ENCODE measurements around the gene CTNND2.

The CTNND2 gene

GRCh38 chr5:11044581-11044980, 859.7 kb downstream of the CTNND2 start:
- no peaks in the 10 kb centered on the region for H3K36me3 ChIP-seq (ENCODE audit: control insufficient read depth, insufficient read depth, low read length)
- no peak overlapping the region for H3K4me3 ChIP-seq (ENCODE audit: low read length)
- H3K27ac ChIP-seq (ENCODE audit: low read length) = no peak overlapping the region
- H3K4me1 ChIP-seq (ENCODE audit: control insufficient read depth, insufficient read depth, low read length) = no peaks in the 10 kb centered on the region
- no peaks in the 10 kb centered on the region for H3K9me3 ChIP-seq (ENCODE audit: control insufficient read depth, insufficient read depth, low read length)
- no peaks in the 10 kb centered on the region for H3K27me3 ChIP-seq (ENCODE audit: control insufficient read depth, insufficient read depth, low read length)
- no peak for DNase-seq (ENCODE audit: low read depth, low spot score)

DNA sequence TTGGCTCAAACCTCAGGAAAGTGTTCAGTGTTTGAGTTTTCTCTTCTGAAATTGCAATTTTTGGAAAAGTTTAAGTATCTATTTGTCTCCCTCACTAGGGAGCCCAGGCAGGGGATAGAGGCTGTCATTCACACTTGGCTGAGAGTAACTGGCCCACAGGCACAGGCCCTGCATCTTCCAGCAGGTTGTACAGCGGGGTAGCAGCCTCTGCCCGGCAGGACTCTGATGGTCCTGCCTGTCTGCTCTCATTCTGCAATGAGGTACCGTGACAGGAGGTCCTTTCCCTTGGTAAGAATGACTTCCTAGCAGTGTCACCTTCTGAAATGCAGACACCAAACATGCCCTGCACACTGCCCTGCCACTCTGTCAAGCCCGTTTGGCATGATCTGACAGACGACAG, 860.4 kb downstream of the CTNND2 start:
- Histone ChIP-seq H3K4me1 (ENCODE audit: control insufficient read depth, insufficient read depth, low read length) (no peaks in the 10 kb centered on the region), H3K27ac (ENCODE audit: low read length) (no peak overlapping the region), H3K36me3 (ENCODE audit: control insufficient read depth, insufficient read depth, low read length) (no peaks in the 10 kb centered on the region), H3K27me3 (ENCODE audit: control insufficient read depth, insufficient read depth, low read length) (no peaks in the 10 kb centered on the region), H3K9me3 (ENCODE audit: control insufficient read depth, insufficient read depth, low read length) (no peaks in the 10 kb centered on the region), H3K4me3 (ENCODE audit: low read length) (no peak overlapping the region)
- DNase-seq (ENCODE audit: low read depth, low spot score) = no peak
- WGBS (ENCODE audit: insufficient coverage, insufficient read length) = no CpG with 5 or more reads among the region's 5 CpGs

DNA sequence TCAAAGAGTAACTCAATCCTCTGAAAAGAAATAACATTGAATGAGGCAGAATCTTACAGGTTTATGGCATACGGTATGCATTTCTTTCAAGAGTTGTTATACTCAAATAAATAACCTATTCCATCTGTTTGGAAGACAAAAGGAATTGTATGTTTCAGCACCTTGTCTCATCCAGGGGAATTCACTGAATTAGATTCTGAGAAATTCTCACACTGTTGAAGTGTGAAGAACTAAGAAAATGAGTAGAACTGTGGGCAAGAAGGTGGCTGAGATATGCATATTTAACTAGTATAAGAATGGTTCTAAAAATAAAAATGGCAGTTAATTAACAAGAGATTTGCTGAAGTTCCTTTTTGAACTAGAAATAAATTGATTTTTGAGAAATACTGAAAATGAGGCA, 863.9 kb downstream of the CTNND2 start:
- Histone ChIP-seq H3K36me3 (ENCODE audit: control insufficient read depth, insufficient read depth, low read length) (no peaks in the 10 kb centered on the region), H3K4me1 (ENCODE audit: control insufficient read depth, insufficient read depth, low read length) (no peaks in the 10 kb centered on the region), H3K27me3 (ENCODE audit: control insufficient read depth, insufficient read depth, low read length) (no peaks in the 10 kb centered on the region), H3K4me3 (ENCODE audit: low read length) (no peak overlapping the region), H3K9me3 (ENCODE audit: control insufficient read depth, insufficient read depth, low read length) (no peaks in the 10 kb centered on the region), H3K27ac (ENCODE audit: low read length) (no peak overlapping the region)
- no peak for DNase-seq (ENCODE audit: low read depth, low spot score)
- no CpG with 5 or more reads among the region's 1 CpG for WGBS (ENCODE audit: insufficient coverage, insufficient read length)

GRCh38 chr5:11038772-11039171, 865.5 kb downstream of the CTNND2 start:
- Histone ChIP-seq H3K27ac (ENCODE audit: low read length) (no peak overlapping the region), H3K4me1 (ENCODE audit: control insufficient read depth, insufficient read depth, low read length) (no peaks in the 10 kb centered on the region), H3K36me3 (ENCODE audit: control insufficient read depth, insufficient read depth, low read length) (no peaks in the 10 kb centered on the region), H3K4me3 (ENCODE audit: low read length) (no peak overlapping the region), H3K9me3 (ENCODE audit: control insufficient read depth, insufficient read depth, low read length) (no peaks in the 10 kb centered on the region), H3K27me3 (ENCODE audit: control insufficient read depth, insufficient read depth, low read length) (no peaks in the 10 kb centered on the region)
- DNase-seq (ENCODE audit: low read depth, low spot score) = no peak
- WGBS (ENCODE audit: insufficient coverage, insufficient read length) = no CpG with 5 or more reads among the region's 3 CpGs

- DNase-seq (ENCODE audit: low read depth, low spot score) = no peak
- Histone ChIP-seq H3K4me1 (ENCODE audit: control insufficient read depth, insufficient read depth, low read length) (no peaks in the 10 kb centered on the region), H3K27me3 (ENCODE audit: control insufficient read depth, insufficient read depth, low read length) (no peaks in the 10 kb centered on the region), H3K9me3 (ENCODE audit: control insufficient read depth, insufficient read depth, low read length) (no peaks in the 10 kb centered on the region), H3K27ac (ENCODE audit: low read length) (no peak overlapping the region), H3K4me3 (ENCODE audit: low read length) (no peak overlapping the region), H3K36me3 (ENCODE audit: control insufficient read depth, insufficient read depth, low read length) (no peaks in the 10 kb centered on the region)
- whole genome bisulfite sequencing (ENCODE audit: insufficient coverage, insufficient read length) = no CpG with 5 or more reads among the region's 2 CpGs
Measured at GRCh38 chr5:11037941-11038340, 866.3 kb downstream of the CTNND2 start.

- no peaks in the 10 kb centered on the region for H3K36me3 ChIP-seq (ENCODE audit: control insufficient read depth, insufficient read depth, low read length)
- no peak for DNase-seq (ENCODE audit: low read depth, low spot score)
Measured at GRCh38 chr5:11037080-11037479, 867.2 kb downstream of the CTNND2 start.

GRCh38 chr5:11030671-11031070, 873.6 kb downstream of the CTNND2 start:
- no peak for DNase-seq (ENCODE audit: low read depth, low spot score)
- no peaks in the 10 kb centered on the region for H3K4me1 ChIP-seq (ENCODE audit: control insufficient read depth, insufficient read depth, low read length)
- H3K9me3 ChIP-seq (ENCODE audit: control insufficient read depth, insufficient read depth, low read length) = no peaks in the 10 kb centered on the region
- no peaks in the 10 kb centered on the region for H3K27me3 ChIP-seq (ENCODE audit: control insufficient read depth, insufficient read depth, low read length)
- H3K4me3 ChIP-seq (ENCODE audit: low read length) = no peak overlapping the region
- H3K36me3 ChIP-seq (ENCODE audit: control insufficient read depth, insufficient read depth, low read length) = no peaks in the 10 kb centered on the region
- H3K27ac ChIP-seq (ENCODE audit: low read length) = no peak overlapping the region

More at GRCh38 chr5:11037080-11037479, 867.2 kb downstream of the CTNND2 start:
- no peaks in the 10 kb centered on the region for H3K4me1 ChIP-seq (ENCODE audit: control insufficient read depth, insufficient read depth, low read length)
- H3K27me3 ChIP-seq (ENCODE audit: control insufficient read depth, insufficient read depth, low read length) = no peaks in the 10 kb centered on the region
- H3K27ac ChIP-seq (ENCODE audit: low read length) = no peak overlapping the region
- H3K4me3 ChIP-seq (ENCODE audit: low read length) = no peak overlapping the region
- no CpG with 5 or more reads among the region's 6 CpGs for WGBS (ENCODE audit: insufficient coverage, insufficient read length)
- no peaks in the 10 kb centered on the region for H3K9me3 ChIP-seq (ENCODE audit: control insufficient read depth, insufficient read depth, low read length)

DNA sequence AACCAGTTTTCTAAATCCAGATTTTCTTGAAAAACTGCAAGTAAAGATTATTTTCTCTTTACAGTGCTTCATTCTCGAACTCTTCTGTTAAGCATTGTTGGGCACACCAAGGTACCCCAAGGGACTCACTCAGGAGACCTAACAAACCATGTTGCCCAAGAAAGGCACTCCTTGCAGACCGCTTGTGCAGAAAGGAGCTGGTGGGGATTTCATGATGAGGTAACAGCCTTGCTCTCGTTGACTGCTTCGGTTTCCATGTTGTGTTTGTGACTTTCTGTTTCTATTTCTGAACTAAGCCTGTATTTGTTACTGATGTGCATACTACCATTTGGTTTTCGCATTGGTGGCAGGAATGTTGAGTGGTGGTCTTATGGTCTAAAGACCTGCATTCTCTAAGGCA, 876.6 kb downstream of the CTNND2 start:
- H3K4me1 ChIP-seq (ENCODE audit: control insufficient read depth, insufficient read depth, low read length) = no peaks in the 10 kb centered on the region
- no CpG with 5 or more reads among the region's 5 CpGs for WGBS (ENCODE audit: insufficient coverage, insufficient read length)
- DNase-seq (ENCODE audit: low read depth, low spot score) = no peak
- no peaks in the 10 kb centered on the region for H3K9me3 ChIP-seq (ENCODE audit: control insufficient read depth, insufficient read depth, low read length)
- no peaks in the 10 kb centered on the region for H3K27me3 ChIP-seq (ENCODE audit: control insufficient read depth, insufficient read depth, low read length)
- no peak overlapping the region for H3K4me3 ChIP-seq (ENCODE audit: low read length)
- H3K27ac ChIP-seq (ENCODE audit: low read length) = no peak overlapping the region
- H3K36me3 ChIP-seq (ENCODE audit: control insufficient read depth, insufficient read depth, low read length) = no peaks in the 10 kb centered on the region

- H3K4me1 ChIP-seq (ENCODE audit: control insufficient read depth, insufficient read depth, low read length) = no peaks in the 10 kb centered on the region
- H3K27ac ChIP-seq (ENCODE audit: low read length) = no peak overlapping the region
- no peaks in the 10 kb centered on the region for H3K9me3 ChIP-seq (ENCODE audit: control insufficient read depth, insufficient read depth, low read length)
- WGBS (ENCODE audit: insufficient coverage, insufficient read length) = no CpG with 5 or more reads among the region's 2 CpGs
- no peak for DNase-seq (ENCODE audit: low read depth, low spot score)
- H3K27me3 ChIP-seq (ENCODE audit: control insufficient read depth, insufficient read depth, low read length) = no peaks in the 10 kb centered on the region
- no peaks in the 10 kb centered on the region for H3K36me3 ChIP-seq (ENCODE audit: control insufficient read depth, insufficient read depth, low read length)
- H3K4me3 ChIP-seq (ENCODE audit: low read length) = no peak overlapping the region
Measured at GRCh38 chr5:11026543-11026942, 877.7 kb downstream of the CTNND2 start.

DNA sequence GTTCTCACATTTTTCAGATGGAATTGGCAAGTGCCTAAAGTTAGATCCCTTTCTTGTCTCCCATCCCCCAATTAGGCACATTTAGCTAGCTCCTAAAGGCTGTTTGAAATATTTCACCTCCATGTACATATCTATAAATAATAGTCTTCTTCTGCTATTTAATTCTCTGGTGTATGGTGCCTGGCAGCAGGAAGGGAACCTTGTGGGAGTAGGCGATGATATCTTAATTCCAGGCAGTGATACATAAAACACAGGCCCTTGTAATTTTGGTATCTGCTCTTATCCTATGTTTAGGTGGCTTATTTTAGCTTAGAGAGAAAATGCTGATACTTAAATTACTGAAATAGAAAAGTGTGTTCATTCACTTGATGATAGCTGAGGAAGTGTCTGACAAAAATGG, 880.3 kb downstream of the CTNND2 start:
- no peaks in the 10 kb centered on the region for H3K27me3 ChIP-seq (ENCODE audit: control insufficient read depth, insufficient read depth, low read length)
- no peaks in the 10 kb centered on the region for H3K9me3 ChIP-seq (ENCODE audit: control insufficient read depth, insufficient read depth, low read length)
- no peak overlapping the region for H3K27ac ChIP-seq (ENCODE audit: low read length)
- no peak overlapping the region for H3K4me3 ChIP-seq (ENCODE audit: low read length)
- no peak for DNase-seq (ENCODE audit: low read depth, low spot score)
- no CpG with 5 or more reads among the region's 1 CpG for WGBS (ENCODE audit: insufficient coverage, insufficient read length)
- no peaks in the 10 kb centered on the region for H3K36me3 ChIP-seq (ENCODE audit: control insufficient read depth, insufficient read depth, low read length)
- H3K4me1 ChIP-seq (ENCODE audit: control insufficient read depth, insufficient read depth, low read length) = no peaks in the 10 kb centered on the region; the same call in 1 of the 2 replicates

DNA sequence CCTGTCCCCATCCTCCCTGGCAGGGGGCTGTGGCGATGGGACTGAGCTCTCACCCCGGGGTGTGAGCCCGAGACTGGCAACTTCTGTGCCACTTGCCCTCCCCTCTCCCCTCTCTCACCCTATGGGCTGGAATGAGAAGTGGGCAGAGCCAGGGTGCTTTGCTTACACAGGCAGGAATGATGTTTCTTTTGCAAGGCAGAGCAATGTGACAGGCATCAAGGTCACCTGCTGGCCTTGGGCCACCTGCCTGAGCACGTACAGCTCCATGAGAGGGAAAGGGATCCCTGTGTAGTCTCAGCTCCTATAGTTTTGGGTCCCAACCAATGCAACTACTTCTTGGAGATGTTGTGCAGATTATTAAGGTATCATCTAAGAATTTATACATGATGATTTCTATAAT, 890.5 kb downstream of the CTNND2 start:
- no peaks in the 10 kb centered on the region for H3K27me3 ChIP-seq (ENCODE audit: control insufficient read depth, insufficient read depth, low read length)
- WGBS (ENCODE audit: insufficient coverage, insufficient read length) = no CpG with 5 or more reads among the region's 4 CpGs
- H3K27ac ChIP-seq (ENCODE audit: low read length) = no peak overlapping the region
- no peaks in the 10 kb centered on the region for H3K9me3 ChIP-seq (ENCODE audit: control insufficient read depth, insufficient read depth, low read length)
- H3K4me1 ChIP-seq (ENCODE audit: control insufficient read depth, insufficient read depth, low read length) = no peaks in the 10 kb centered on the region
- DNase-seq (ENCODE audit: low read depth, low spot score) = no peak
- no peaks in the 10 kb centered on the region for H3K36me3 ChIP-seq (ENCODE audit: control insufficient read depth, insufficient read depth, low read length)
- no peak overlapping the region for H3K4me3 ChIP-seq (ENCODE audit: low read length)
